ENCODE results near the gene SSU72. TPM values are rescaled to one million over a fixed set of nuclear protein-coding genes. Genes with fewer than 3 reads are reported as not detected.

The SSU72 gene
- total and polyA plus RNA-seq, 2 donors: 38.5 to 83.5 TPM

- WGBS: 67% methylated on average over 13 of the region's 13 CpGs
- no peak for DNase-seq (ENCODE audit: extremely low spot score)
Observed at GRCh38 chr1:1603671-1604373, 29.2 kb upstream of the SSU72 start.

GRCh38 chr1:1602968-1603506, 28.4 kb upstream of the SSU72 start:
- Histone ChIP-seq H3K4me1 (ENCODE audit: insufficient read depth) (no peaks in the 10 kb centered on the region), H3K27ac (ENCODE audit: low read depth) (no peak overlapping the region), H3K4me3 (ENCODE audit: low read depth, low read length) (no peak overlapping the region), H3K36me3 (ENCODE audit: insufficient read depth) (no peaks in the 10 kb centered on the region)
- no peak for DNase-seq (ENCODE audit: extremely low spot score)
- WGBS: 71% methylated on average over 13 of the region's 13 CpGs

More at GRCh38 chr1:1603671-1604373, 29.2 kb upstream of the SSU72 start:
- H3K4me1 ChIP-seq (ENCODE audit: insufficient read depth): no peaks in the 10 kb centered on the region
- H3K4me3 ChIP-seq (ENCODE audit: low read depth, low read length): no peak overlapping the region
- no peak overlapping the region for H3K27ac ChIP-seq (ENCODE audit: low read depth)
- H3K36me3 ChIP-seq (ENCODE audit: insufficient read depth): no peaks in the 10 kb centered on the region

GRCh38 chr1:1602304-1602967, 27.8 kb upstream of the SSU72 start:
- 60% methylated on average over 18 of the region's 18 CpGs for WGBS
- DNase-seq (ENCODE audit: extremely low spot score): no peak
- H3K4me1 ChIP-seq (ENCODE audit: insufficient read depth): no peaks in the 10 kb centered on the region
- no peak overlapping the region for H3K4me3 ChIP-seq (ENCODE audit: low read depth, low read length)
- no peak overlapping the region for H3K27ac ChIP-seq (ENCODE audit: low read depth)
- no peaks in the 10 kb centered on the region for H3K36me3 ChIP-seq (ENCODE audit: insufficient read depth)

- 88% methylated on average over 15 of the region's 15 CpGs for WGBS
- no peaks in the 10 kb centered on the region for H3K4me1 ChIP-seq (ENCODE audit: insufficient read depth)
- no peak for DNase-seq (ENCODE audit: extremely low spot score)
- no peak overlapping the region for H3K27ac ChIP-seq (ENCODE audit: low read depth)
- H3K4me3 ChIP-seq (ENCODE audit: low read depth, low read length): no peak overlapping the region
- no peaks in the 10 kb centered on the region for H3K36me3 ChIP-seq (ENCODE audit: insufficient read depth)
Observed at GRCh38 chr1:1601564-1602303, 27.1 kb upstream of the SSU72 start.

- WGBS: 69% methylated on average over 22 of the region's 22 CpGs
- no peaks in the 10 kb centered on the region for H3K36me3 ChIP-seq (ENCODE audit: insufficient read depth)
- DNase-seq (ENCODE audit: extremely low spot score): no peak
- H3K4me3 ChIP-seq (ENCODE audit: low read depth, low read length): no peak overlapping the region
- no peaks in the 10 kb centered on the region for H3K4me1 ChIP-seq (ENCODE audit: insufficient read depth)
- no peak overlapping the region for H3K27ac ChIP-seq (ENCODE audit: low read depth)
Observed at GRCh38 chr1:1600861-1601563, 26.3 kb upstream of the SSU72 start.

- H3K4me3 ChIP-seq (ENCODE audit: low read depth, low read length): peak within 1 kb of the TSS; percentile 56
- H3K36me3 ChIP-seq (ENCODE audit: insufficient read depth): no peaks in the 10 kb centered on the region
- no peak for DNase-seq (ENCODE audit: extremely low spot score)
- H3K27ac ChIP-seq (ENCODE audit: low read depth): no peak within 1 kb of the TSS
- H3K4me1 ChIP-seq (ENCODE audit: insufficient read depth): no peaks in the 10 kb centered on the region
- 2% methylated on average over 114 of the region's 125 CpGs for WGBS
Observed at GRCh38 chr1:1599935-1600860, 25.5 kb upstream of the SSU72 start, which contains the start of gene FNDC10. FNDC10 (minus strand) TSS chr1:1600135; CDS start chr1:1600015, 120 bp downstream.

- H3K36me3 ChIP-seq (ENCODE audit: insufficient read depth): no peaks in the 10 kb centered on the region
- WGBS: 7% methylated on average over 111 of the region's 111 CpGs
- H3K4me3 ChIP-seq (ENCODE audit: low read depth, low read length): peak overlapping the region; percentile 56
- H3K27ac ChIP-seq (ENCODE audit: low read depth): no peak overlapping the region
- DNase-seq (ENCODE audit: extremely low spot score): no peak
- H3K4me1 ChIP-seq (ENCODE audit: insufficient read depth): no peaks in the 10 kb centered on the region
Observed at GRCh38 chr1:1599030-1599934, 24.6 kb upstream of the SSU72 start.

- H3K4me1 ChIP-seq (ENCODE audit: insufficient read depth): no peaks in the 10 kb centered on the region
- 79% methylated on average over 13 of the region's 13 CpGs for WGBS
- no peak for DNase-seq (ENCODE audit: extremely low spot score)
- H3K27ac ChIP-seq (ENCODE audit: low read depth): no peak overlapping the region
- no peaks in the 10 kb centered on the region for H3K36me3 ChIP-seq (ENCODE audit: insufficient read depth)
- no peak overlapping the region for H3K4me3 ChIP-seq (ENCODE audit: low read depth, low read length)
Observed at GRCh38 chr1:1598720-1599029, 24.0 kb upstream of the SSU72 start.

- no peak for DNase-seq (ENCODE audit: extremely low spot score)
- Histone ChIP-seq H3K36me3 (ENCODE audit: insufficient read depth) (no peaks in the 10 kb centered on the region), H3K4me3 (ENCODE audit: low read depth, low read length) (no peak overlapping the region), H3K4me1 (ENCODE audit: insufficient read depth) (no peaks in the 10 kb centered on the region), H3K27ac (ENCODE audit: low read depth) (no peak overlapping the region)
- WGBS: 87% methylated on average over 28 of the region's 28 CpGs
Observed at GRCh38 chr1:1598051-1598719, 23.5 kb upstream of the SSU72 start.

GRCh38 chr1:1597275-1597930, 22.7 kb upstream of the SSU72 start:
- WGBS: 15% methylated on average over 14 of the region's 16 CpGs
- Histone ChIP-seq H3K4me1 (ENCODE audit: insufficient read depth) (no peaks in the 10 kb centered on the region), H3K27ac (ENCODE audit: low read depth) (no peak overlapping the region)

More at GRCh38 chr1:1597275-1597930, 22.7 kb upstream of the SSU72 start:
- no peak for DNase-seq (ENCODE audit: extremely low spot score)
- Histone ChIP-seq H3K36me3 (ENCODE audit: insufficient read depth) (no peaks in the 10 kb centered on the region), H3K4me3 (ENCODE audit: low read depth, low read length) (no peak overlapping the region)
